HG03521 (cell line): ENCODE results near the gene CACNA1S.

Source experiments
- ATAC-seq: cut with Tn5 transposase; IDR thresholded peaks from one replicate; pipeline ENCODE4 v1.9.1; 2021; ENCODE audit warnings: mild to moderate bottlenecking, moderate library complexity; ENCODE audit not compliant: unreplicated experiment

CACNA1S gene

DNA sequence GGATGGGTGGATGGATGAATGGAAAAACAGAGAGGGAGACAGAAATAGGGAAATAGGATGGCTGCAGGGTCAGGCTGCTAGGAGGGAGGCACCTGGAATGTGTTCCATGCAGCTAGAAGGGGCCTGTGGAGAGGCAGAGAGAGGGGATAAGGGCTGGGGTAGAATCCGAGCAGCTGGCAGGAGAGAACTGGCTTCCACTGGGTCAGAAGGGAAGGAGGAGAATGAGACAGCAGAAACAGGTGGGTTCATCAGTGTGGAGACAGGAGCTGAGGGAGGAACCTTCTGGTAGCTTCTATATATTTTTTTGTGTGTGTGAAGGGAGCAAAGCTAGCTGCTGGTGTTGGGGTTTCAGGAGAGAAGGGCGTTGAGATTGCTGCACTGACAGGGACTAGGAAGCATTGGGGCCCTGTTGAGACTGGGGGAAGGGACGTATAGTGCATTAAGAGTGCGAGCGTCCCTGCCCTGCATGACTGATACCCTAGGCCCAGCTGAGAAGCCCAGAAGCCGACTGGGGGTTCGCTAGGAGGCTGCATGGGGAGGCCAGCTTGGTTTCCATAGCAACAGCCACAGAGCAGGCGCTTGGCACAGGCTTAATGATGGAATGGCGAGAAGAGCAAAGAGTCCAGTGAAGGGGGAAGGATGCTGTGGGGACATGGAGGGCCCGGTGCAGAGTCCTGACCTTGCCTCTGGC is 73.9 kb downstream of the CACNA1S start:
- ATAC-seq, result no peak

GRCh38 chr1:201036188-201036842 is 75.9 kb downstream of the CACNA1S start:
- no peak for ATAC-seq

DNA sequence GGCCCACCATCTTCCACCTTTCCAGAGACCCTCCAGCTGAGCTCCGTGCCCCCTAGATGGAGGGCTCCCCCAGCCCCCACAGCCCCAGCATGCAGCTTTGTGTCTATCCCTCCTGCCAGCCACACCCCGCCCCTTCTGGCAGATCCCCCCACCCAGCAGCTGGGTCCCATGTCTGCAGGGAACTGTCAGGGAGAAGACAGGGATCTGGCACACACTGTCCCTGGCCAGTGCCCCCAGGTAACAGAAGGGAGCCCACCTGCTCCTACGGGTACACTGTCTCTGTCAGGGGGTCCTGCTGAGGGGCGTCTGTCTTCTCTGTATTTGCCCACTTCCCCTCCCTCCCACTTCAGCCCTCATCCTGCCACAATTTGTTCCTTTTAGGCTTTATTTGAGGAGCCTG is 77.6 kb downstream of the CACNA1S start:
- no peak for ATAC-seq

DNA sequence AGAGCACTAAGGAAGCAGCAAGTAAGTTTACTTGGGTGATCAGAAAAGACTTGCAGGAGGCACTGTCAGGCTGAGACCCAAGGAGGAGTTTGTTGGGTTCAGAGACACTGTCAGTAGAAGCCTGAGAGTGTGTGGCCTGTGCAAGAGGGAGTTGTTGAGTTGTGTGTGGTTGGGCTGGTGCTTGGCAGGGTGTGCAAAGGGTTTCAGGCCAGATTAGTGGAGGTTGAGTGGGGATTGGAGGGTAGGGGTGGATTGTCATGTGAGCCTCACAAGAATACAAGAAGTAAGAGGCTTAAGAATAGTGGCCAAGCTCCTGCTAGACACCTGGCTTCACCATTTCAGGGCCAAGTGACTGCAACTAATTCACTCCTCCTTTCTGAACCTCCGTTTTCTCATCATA is 79.8 kb downstream of the CACNA1S start:
- ATAC-seq, result no peak

DNA sequence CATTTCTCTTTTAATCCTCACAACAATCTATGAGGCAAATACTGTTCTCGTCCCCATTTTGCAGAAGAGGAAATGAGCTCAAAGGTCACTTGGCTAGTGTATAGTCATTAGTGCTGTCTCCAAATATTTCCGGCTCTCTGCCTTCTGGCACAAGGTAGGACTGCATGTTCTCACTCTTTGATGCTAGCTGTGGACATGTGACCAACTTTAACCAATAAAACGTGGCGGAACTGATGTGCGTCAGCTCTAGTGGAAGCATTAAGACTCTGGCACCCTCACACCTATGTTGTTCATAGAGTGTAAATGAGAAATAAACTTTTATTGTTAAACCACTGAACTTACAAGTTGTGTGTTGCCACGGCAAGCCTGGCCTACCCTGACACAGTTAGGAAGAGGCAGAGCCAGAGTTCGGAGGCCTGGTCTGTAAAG is 83.8 kb downstream of the CACNA1S start:
- no peak for ATAC-seq

- no peak for ATAC-seq
Observed at GRCh38 chr1:201026836-201027235, 85.4 kb downstream of the CACNA1S start.

DNA sequence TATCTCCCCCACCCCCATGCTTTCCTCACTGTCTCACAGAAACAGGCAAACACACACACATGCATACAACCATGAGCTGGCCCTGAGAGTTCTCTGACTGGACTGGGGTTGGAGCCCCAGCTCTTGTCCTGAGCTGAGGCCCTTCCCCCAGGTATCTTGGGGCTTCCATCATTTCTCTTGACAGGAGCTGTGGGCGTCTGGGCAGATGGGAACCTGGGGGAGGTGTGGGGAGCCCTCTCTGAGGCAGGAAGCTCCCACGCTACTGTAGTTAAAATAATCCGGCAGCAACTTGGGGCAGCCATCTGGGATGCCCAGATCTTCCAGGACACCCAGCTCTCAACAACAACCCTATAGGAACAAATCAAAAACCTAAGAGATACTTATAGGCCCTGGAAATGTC is 86.0 kb downstream of the CACNA1S start:
- no peak for ATAC-seq

DNA sequence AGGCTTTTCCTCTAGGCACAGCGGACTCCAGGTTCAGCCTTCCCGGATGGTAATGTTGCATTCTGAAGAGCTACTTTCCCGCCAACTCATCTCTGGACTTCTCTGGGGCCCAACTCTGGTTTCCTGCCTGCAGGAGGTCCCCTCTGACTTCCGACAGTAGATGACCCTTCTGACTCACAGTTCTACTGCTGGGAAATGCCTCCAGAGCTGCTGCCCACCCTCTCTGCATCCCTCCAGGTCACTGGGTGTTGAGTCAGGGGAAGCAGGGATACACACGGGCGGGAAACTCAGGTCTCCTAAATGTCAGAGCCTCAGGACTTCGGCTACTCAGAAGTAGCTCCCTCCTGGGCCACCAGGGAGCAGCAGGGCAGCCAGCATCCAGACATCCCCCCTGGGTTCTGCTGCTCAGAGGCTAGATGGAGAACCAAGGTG is 86.6 kb downstream of the CACNA1S start:
- ATAC-seq, result no peak

GRCh38 chr1:201024625-201024998 is 87.6 kb downstream of the CACNA1S start:
- no peak for ATAC-seq

- no peak for ATAC-seq
Observed at GRCh38 chr1:201023920-201024624, 88.2 kb downstream of the CACNA1S start.

- peak; percentile 66 for ATAC-seq
Observed at GRCh38 chr1:201023517-201023902, 88.7 kb downstream of the CACNA1S start, which contains the start of gene KIF21B. Gene KIF21B (minus strand): TSS chr1:201023714. CDS start chr1:201023383, 331 bp downstream.

GRCh38 chr1:201022820-201023516 is 89.3 kb downstream of the CACNA1S start:
- ATAC-seq, result no peak

- no peak for ATAC-seq
Observed at GRCh38 chr1:201022493-201022819, 89.8 kb downstream of the CACNA1S start.

- no peak for ATAC-seq
Observed at GRCh38 chr1:201021630-201022492, 90.4 kb downstream of the CACNA1S start.

DNA sequence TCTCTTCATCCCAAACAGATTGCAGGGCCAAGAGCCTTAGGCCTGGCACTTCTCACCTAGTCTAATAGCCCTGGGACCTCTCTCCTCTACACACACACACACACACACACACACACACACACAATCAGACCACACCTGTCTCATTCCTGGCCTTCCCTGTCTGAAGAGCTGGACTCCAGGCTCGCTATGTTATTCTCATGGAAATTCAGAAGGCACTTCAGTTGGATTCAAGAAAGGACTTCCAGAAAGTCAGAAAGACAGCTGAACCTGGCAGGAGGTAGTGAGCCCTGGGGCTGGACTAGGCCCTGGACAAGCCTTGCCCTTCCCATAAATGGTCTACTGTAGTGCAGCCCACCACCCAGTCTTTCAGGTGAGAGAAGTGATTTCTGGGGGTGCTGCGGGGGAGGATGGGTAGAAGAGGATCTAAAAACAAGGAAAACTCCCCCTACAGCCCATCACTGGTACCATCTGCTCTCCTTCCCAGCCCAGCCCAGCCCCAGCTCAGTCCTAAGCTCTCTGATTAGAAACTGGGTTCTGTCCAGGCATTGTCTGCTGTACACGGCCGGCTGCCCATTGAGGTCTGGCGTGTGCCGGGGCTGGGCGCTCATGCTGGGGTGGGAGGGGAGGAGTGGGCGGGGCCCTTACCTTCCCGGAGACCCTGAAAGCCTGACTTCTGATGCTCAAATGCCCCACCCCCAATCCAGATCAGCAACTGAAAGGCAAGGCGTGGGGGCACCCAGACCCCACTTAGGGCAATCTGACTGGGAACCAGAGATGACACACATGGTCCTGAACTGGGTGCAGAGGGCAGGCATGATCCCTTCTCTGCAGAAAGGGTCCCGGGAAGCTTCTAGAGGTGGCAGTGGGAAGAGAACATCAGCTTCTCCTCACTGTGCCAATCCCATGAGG is 91.3 kb downstream of the CACNA1S start:
- ATAC-seq, result no peak

GRCh38 chr1:201020040-201020591 is 92.1 kb downstream of the CACNA1S start:
- no peak for ATAC-seq

DNA sequence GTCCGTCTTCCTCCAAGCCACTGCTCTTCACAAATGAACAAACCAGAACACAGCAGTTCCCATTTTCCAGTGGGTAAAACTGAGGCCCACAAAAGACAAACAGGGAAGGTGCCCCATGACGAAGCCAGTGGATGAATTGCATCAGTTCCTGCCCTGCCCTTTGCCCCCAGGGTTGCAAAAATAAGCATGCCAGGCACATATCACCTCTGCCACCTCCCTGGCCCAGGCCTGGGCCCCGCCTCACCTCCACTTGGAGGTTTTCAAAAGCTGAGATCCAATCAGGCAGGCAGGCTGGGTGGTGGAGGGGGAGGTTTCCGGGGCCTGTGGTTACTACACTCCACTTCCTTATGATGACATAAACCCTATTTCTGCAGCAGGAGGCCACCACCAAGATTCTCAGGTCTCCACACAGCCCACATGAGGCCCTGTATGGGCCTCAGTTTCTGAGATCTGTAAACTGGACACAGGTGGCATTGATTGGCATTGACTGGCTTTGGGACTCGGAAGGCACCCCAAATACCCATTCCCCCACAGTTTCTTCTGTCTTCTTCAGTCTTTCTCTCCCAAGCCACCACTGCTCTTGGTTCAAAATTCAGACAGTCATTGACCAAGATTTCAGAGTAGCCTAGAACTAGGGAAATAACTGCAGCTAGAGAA is 92.8 kb downstream of the CACNA1S start:
- peak; percentile 68 for ATAC-seq

DNA sequence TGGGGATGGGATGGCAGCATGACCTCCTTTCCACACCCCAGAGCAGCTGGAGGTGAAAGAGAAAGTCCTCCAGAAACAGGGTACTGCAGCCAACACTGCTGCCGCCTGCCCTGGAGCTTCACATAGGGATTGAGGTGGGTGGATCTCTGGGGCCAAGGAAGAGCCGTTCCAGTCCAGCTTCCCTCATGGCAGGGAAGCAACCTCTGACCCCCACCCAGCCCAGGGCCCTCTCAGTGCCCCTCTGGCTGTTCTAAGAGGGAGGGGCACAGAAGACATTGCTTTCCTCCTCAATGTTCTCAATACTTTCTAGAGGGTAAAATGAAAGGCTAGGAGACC is 94.4 kb downstream of the CACNA1S start:
- ATAC-seq, result no peak
